Measurements from ENCODE around the gene ELL2.

DNA sequence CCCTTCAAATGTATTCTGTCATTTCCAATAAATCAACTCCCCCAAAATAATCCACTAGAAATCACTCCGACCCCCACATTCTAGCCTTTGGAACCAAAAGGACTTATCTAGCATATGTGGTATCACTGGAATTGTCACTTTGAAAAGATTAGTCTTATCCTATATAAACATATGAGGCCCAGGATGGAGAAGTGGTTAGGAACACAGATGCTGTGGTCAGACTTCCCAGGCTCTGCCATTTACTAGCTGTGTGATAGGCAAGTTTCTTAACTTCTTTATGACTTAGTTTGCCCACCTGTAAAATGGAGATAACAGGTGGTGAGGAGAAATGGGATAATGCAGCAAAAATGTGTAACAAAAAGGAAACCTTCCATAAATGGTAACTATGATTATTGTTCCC lies 77.1 kb downstream of the ELL2 start:
- TF ChIP-seq CTCF (IDR thresholded peaks at IDR 0.05) (no peak), POLR2AphosphoS5 (IDR thresholded peaks at IDR 0.05) (no peak), POLR2A (IDR thresholded peaks at IDR 0.05) (no peak), EP300 (IDR thresholded peaks at IDR 0.05) (no peak)

Data from sigmoid colon (tissue), 4 donors.